HEK293T (cell line): ENCODE results near the gene ADAMTS7.
"Not testable (repeated sequence)": the region's sequence is repeated elsewhere in the genome, so short reads cannot be mapped to it uniquely, and the experiment has no call there.

Experiments used
- ARNT ChIP-seq: fragments of 450-650 bp; IDR thresholded peaks from 2 replicates; pipeline ENCODE4 v1.6.1; 2017; ENCODE audit warnings: mild to moderate bottlenecking
- BHLHE40 ChIP-seq: fragments of 450-650 bp; IDR thresholded peaks from 2 replicates; pipeline ENCODE4 v1.6.1; 2016; ENCODE audit warnings: mild to moderate bottlenecking, moderate library complexity, borderline replicate concordance
- ELF4 ChIP-seq: fragments of 450-650 bp; IDR thresholded peaks from 2 replicates; pipeline ENCODE4 v1.6.1; 2017; ENCODE audit warnings: antibody characterized with exemption
- FOXK2 ChIP-seq: fragments of 450-650 bp; IDR thresholded peaks from 2 replicates; pipeline ENCODE4 v1.6.1; 2016; ENCODE audit warnings: mild to moderate bottlenecking
- FOXM1 ChIP-seq: fragments of 450-650 bp; IDR thresholded peaks from 2 replicates; pipeline ENCODE4 v1.6.1; 2017; ENCODE audit warnings: mild to moderate bottlenecking, borderline replicate concordance
- SP1 ChIP-seq: fragments of 450-650 bp; IDR thresholded peaks from 2 replicates; pipeline ENCODE4 v1.6.1; 2017

DNA sequence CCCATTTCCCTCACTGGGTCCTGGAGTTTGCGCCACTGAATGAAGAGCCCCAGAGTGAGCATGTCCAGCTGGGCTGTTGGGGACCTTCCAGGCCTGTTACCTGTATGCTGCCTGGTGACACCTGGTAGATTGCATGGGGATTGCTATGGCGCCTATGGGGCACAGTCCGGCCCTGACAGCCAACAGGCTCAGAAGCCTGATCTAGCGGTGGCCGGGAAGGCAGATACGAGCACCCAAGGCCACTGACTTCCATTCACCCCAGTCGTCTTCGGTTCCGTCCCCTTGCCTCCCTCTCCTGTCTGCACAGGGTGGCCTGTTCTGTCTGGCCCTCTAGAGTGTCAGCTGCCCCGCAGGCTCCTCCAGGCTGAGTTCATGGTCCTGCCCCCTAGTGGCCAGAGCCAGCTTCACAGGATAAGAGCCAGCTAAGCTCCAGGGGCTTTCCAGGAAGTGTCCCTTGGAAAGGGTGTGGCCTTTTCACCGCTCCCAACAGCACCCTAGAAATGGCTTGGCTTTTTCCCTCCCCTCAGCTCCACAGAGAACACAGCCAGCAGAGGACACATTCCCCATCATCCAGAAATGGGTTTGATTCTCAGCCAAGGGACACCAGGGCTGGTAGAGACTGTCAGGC, 73.2 kb downstream of the ADAMTS7 start:
- TF ChIP-seq SP1, FOXK2, FOXM1, BHLHE40, ARNT, ELF4: not testable (repeated sequence)
